ENCODE results near the gene BPIFB2. TPM values are rescaled to one million over a fixed set of nuclear protein-coding genes. Genes with fewer than 3 reads are reported as not detected.

Gene BPIFB2
- total and polyA plus RNA-seq, 7 donors, result not detected

GRCh38 chr20:32979201-32979998 is 28.1 kb upstream of the BPIFB2 start:
- Histone ChIP-seq H3K9me3 (no peaks in the 10 kb centered on the region), H3K27ac (no peak overlapping the region), H3K4me3 (no peak overlapping the region), H3K4me1 (no peaks in the 10 kb centered on the region), H3K36me3 (ENCODE audit: insufficient read depth in 1 of 2, low read depth in 1 of 2) (no peaks in the 10 kb centered on the region), H3K27me3 (ENCODE audit: insufficient read depth in 3 of 3, low read length in 2 of 3) (no peaks in the 10 kb centered on the region)
- 73 to 81% (median 76%) methylated on average over 9 of the region's 9 CpGs for WGBS, 3 donors
- no peak for ATAC-seq
- intact Hi-C loops (cut with DNase I), result loop anchor here in 1 of 2 donors (1.0 kb wide), 1 partner anchor 25 kb away; the partner anchor contains the start of gene SUN5
- no peak for DNase-seq
- TF ChIP-seq CTCF (IDR thresholded peaks at IDR 0.05), result no peak

- H3K27me3 ChIP-seq (ENCODE audit: insufficient read depth in 3 of 3, low read length in 2 of 3), result no peaks in the 10 kb centered on the region
- WGBS, 3 donors, result 56 to 71% (median 62%) methylated on average over 18 to 19 of the region's 19 CpGs
- H3K4me3 ChIP-seq, result no peak overlapping the region
- H3K27ac ChIP-seq, result no peak overlapping the region
- no peak for TF ChIP-seq CTCF (IDR thresholded peaks at IDR 0.05)
- no peak for ATAC-seq
- H3K9me3 ChIP-seq, result no peaks in the 10 kb centered on the region
- intact Hi-C loops (cut with DNase I), result no loop called here
- no peaks in the 10 kb centered on the region for H3K36me3 ChIP-seq (ENCODE audit: insufficient read depth in 1 of 2, low read depth in 1 of 2)
- no peaks in the 10 kb centered on the region for H3K4me1 ChIP-seq
- DNase-seq, result no peak
These were observed 27.2 kb upstream of the BPIFB2 start for GRCh38 chr20:32980131-32980941.

- H3K4me3 ChIP-seq, result no peak overlapping the region
- intact Hi-C loops (cut with DNase I), result no loop called here
- DNase-seq (no peak), ATAC-seq (no peak)
- H3K27ac ChIP-seq, result no peak overlapping the region
- H3K27me3 ChIP-seq (ENCODE audit: insufficient read depth in 3 of 3, low read length in 2 of 3), result no peaks in the 10 kb centered on the region
- no peaks in the 10 kb centered on the region for H3K9me3 ChIP-seq
- no peak for TF ChIP-seq CTCF (IDR thresholded peaks at IDR 0.05)
- H3K36me3 ChIP-seq (ENCODE audit: insufficient read depth in 1 of 2, low read depth in 1 of 2), result no peaks in the 10 kb centered on the region
- WGBS, 3 donors, result 68 to 75% (median 72%) methylated on average over 6 of the region's 6 CpGs
- H3K4me1 ChIP-seq, result no peaks in the 10 kb centered on the region
These were observed 26.5 kb upstream of the BPIFB2 start for GRCh38 chr20:32980990-32981389.

- intact Hi-C loops (cut with DNase I), result no loop called here
- Histone ChIP-seq H3K4me1 (no peaks in the 10 kb centered on the region), H3K27me3 (ENCODE audit: insufficient read depth in 3 of 3, low read length in 2 of 3) (no peaks in the 10 kb centered on the region), H3K36me3 (ENCODE audit: insufficient read depth in 1 of 2, low read depth in 1 of 2) (no peaks in the 10 kb centered on the region), H3K4me3 (no peak overlapping the region), H3K9me3 (no peaks in the 10 kb centered on the region), H3K27ac (no peak overlapping the region)
- no peak for TF ChIP-seq CTCF (IDR thresholded peaks at IDR 0.05)
- ATAC-seq (no peak), DNase-seq (no peak)
- 25 to 34% (median 27%) methylated on average over 10 of the region's 10 CpGs for WGBS, 3 donors
These were observed 24.7 kb upstream of the BPIFB2 start for GRCh38 chr20:32982617-32983458.
